NCI-H82 treated with DMSO at 0.1 percent for 48 hours (cell line): ENCODE measurements around the gene NRIP1.
A peak's percentile ranks its signal among the peaks of the same experiment; 100 is the strongest.

Experiments used
- DNase-seq: peaks from one replicate; lab custom pipeline; 2025; ENCODE audit not compliant: unreplicated experiment; lab: John Stamatoyannopoulos, UW

The NRIP1 gene, protein sequence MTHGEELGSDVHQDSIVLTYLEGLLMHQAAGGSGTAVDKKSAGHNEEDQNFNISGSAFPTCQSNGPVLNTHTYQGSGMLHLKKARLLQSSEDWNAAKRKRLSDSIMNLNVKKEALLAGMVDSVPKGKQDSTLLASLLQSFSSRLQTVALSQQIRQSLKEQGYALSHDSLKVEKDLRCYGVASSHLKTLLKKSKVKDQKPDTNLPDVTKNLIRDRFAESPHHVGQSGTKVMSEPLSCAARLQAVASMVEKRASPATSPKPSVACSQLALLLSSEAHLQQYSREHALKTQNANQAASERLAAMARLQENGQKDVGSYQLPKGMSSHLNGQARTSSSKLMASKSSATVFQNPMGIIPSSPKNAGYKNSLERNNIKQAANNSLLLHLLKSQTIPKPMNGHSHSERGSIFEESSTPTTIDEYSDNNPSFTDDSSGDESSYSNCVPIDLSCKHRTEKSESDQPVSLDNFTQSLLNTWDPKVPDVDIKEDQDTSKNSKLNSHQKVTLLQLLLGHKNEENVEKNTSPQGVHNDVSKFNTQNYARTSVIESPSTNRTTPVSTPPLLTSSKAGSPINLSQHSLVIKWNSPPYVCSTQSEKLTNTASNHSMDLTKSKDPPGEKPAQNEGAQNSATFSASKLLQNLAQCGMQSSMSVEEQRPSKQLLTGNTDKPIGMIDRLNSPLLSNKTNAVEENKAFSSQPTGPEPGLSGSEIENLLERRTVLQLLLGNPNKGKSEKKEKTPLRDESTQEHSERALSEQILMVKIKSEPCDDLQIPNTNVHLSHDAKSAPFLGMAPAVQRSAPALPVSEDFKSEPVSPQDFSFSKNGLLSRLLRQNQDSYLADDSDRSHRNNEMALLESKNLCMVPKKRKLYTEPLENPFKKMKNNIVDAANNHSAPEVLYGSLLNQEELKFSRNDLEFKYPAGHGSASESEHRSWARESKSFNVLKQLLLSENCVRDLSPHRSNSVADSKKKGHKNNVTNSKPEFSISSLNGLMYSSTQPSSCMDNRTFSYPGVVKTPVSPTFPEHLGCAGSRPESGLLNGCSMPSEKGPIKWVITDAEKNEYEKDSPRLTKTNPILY (N-terminal part only)

DNA sequence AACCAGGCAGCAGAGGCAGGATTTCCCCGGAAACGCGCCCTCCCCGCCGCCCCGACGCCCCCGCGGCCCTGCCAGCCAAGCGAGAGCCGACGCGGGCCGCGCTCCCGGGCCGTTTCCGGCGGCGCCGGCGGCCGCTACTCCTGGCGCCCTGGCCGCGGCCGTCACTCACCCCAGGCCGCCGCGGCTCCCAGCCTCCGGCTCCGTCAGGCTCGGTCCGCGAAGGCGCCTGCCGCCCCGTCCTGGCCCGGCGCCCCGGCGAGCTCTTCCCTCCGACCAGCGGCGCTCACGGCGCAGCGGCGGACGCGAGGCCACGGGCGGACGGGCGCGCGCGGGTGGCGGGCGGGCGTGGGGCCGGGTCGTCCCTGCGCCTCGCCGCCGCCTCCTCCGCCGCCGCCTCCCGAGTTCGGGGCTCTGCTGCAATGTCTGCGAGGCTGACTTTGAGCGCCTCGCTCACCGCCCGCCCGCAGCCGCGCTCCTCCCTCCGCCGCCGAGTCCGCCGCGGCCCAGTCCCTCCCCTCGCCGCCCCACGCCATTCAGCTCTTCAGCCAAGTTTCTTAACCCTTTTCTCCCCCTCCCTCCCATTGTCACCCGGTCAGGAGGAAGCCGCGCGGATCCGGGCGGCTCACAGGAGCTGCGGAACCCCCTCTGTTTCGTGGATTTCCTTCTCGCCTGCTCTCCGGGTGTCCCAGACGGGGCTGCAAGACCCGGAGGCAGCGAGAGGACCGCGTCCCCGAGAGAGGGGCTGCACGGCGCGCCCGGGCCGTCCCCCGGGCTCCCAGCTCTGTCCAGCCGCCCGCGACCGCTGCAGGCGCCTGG, at the start of gene NRIP1:
Gene NRIP1, minus strand, starts transcription at position 425 of the 816 bp plus-strand sequence. CDS start 96,808 bp downstream, outside the sequence.
- peak; percentile 56 for DNase-seq

DNA sequence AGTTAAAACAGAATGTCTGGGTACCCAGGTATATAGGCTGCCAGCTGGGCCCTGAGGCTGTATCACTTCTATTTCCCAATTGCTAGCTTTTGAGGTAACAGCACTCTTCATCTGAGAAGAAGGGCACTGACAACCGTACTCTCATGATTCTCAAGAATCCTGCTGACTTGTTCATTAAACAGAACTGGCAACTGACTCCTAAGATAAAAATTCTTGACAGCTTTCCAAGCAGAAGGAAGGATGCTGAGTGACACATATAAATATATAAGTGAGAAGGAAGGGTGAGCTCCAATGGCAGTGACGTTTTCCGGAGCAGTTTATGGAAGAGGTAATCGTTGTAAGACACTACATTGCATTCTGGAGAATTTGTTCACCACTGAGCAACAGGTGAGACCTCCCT, 48.1 kb upstream of the NRIP1 start:
- no peak for DNase-seq

DNA sequence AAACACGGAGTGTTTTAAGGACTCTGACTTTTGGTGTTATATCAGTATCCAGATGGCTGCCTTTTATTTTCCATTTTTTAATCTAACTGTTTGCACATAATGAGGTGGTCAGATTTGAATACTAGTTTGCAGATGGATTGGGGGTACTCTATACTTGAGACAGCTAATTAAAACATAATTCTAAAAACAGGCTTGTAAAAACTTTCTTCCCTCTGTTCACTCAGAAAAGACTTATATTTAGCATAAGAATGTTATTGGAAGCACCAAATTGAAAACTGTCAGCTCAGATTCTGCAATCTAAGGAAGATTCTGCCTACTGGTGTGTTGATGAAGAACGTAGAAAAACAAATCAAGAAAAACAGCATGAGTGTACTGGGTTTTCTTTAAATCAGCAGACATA, 44.0 kb upstream of the NRIP1 start:
- DNase-seq, result no peak

DNA sequence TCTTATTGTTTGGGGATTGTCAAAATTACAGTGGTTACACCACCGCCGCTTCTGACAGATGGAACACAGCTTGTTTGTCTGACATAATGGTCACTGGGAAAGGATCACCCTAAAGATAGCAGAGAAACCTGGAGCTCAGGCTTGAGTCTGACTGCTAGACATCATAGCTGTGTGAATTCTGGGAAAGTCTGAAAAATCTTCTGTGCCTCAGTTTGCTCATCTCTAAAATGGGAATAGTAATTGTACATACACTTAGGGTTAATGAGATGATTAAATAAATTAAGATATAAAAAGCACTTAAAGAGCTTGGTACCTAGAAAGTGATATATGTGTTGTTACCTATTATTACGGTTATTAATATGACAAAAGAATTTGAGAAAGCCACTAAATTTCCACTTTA, 39.7 kb upstream of the NRIP1 start:
- DNase-seq, result no peak

DNA sequence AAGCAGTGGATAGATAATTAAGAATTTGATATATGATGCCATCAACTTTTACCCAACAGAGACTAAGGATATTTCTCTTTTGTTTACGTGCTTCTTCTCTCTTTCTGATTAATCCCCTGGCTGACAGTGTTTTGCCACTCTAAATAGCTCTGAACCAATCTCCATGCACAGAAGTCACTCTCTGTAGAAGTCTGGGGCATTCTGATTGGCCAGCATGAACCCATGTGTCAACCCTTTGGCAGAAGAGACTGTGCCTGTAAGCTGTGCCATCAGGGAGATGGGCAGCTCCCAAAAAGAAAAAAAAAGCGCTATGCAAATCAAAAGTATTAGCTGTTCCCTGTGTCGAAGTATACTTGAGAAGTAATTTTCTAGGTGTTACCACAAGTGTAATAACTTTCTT, 34.1 kb upstream of the NRIP1 start:
- DNase-seq, result no peak

DNA sequence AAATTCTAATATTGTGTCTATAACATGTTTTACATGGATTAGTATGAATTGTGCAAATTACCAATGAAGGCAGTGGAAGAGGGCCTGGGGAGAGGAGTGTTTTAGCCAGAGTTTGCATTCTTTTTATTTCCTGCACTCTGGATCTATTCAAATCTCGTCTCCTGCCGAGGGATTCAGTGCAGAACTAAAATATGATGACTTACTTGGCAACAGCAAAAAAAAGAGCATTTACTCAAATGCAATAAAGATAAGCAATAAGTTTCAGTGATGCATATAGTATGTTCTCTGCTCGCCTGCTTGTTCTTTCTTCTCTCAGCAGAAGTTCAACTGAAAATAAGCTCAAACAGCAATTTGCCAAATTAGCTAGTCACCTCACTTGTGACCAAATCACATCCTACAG, 33.4 kb upstream of the NRIP1 start:
- no peak for DNase-seq

DNA sequence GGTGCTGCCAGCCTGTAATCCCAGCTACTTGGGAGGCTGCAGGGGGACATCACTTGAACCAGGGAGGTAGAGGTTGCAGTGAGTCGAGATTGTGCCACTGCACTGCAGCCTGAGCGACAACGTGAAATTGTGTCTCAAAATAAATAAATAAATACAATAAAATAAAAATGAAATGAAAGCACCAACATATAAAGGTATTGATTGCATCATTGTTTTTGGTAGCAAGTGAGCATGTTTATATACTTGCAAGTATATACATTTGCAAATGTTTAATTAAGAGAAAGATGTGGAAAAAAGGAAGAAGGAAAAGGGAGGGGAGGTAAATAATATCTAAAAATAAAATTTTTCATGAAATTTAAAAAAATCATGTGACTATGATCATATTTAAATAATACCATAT, 32.8 kb upstream of the NRIP1 start:
- DNase-seq, result no peak

DNA sequence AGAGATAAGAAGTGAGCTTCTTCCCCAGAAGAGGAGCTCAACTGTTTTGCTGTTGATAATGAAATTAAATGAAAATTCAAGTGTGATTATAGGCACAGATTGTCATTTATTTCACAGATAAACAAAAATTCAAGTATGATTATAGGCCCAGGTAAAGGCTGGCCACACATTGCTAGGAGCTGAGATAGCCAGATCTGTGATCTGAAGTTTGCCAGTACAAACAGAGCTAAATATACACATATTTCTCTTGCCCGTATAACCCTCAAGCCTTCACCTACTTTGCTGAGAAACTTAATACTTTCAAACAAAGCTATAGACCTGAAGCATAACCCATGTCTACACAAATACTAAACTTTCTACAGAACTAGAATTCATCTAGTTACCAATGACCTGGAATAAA, 31.3 kb upstream of the NRIP1 start:
- DNase-seq, result no peak

DNA sequence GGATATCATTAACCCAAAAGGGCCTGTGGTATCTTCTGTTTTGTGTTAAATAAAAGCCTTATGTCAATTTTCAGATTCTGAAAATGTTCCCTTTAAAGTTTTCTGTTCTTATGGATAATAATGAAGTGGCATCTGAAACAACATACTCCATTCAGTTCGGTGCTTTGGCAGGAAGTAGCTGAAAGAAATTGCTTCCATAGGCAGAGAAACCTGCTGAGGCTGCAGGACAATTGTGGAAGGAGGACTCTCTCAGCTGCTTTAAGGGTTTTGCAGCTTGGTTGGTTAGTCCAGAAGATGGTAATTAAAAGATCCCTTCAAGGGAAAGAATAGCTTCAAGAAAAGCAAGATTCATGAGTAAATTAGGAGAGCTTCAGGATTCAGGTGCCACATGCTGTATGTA, 30.5 kb upstream of the NRIP1 start:
- DNase-seq, result no peak

DNA sequence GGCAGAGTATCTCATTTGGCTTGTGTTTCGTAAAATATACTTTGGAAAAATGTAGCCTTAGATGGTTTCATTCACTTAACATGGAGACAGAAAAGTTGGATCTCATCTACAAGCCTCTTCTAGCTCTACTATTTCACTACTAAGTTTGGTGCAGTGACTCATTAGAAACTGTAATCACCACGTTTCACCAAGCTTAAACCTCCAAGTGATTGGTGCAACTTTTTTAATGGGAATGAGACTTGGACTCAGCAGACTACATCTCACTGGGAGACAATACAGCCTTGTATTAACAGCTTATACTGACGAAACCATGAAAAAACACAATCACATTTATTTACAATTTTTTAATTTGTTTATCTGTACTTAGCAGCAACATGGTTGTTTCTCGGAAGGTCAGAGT, 29.9 kb upstream of the NRIP1 start:
- no peak for DNase-seq

DNA sequence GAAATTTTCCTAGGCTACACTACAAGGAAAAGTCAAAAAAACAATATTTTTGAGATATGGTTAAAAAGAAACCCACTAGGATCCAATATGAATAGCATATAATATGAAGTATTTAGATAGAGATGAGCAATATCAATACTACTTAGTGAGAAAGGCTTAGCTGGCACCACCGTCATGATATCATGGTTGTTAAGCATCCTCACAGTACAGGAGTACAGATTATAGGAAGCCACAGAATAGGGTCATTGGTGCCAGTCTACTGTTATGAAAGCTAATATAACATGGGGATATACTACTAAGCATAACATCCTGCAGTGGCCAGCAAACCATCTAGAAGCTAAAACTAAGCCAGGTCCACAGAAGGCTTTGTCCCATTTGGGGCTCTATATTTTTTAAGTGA, 28.4 kb upstream of the NRIP1 start:
- DNase-seq, result no peak

DNA sequence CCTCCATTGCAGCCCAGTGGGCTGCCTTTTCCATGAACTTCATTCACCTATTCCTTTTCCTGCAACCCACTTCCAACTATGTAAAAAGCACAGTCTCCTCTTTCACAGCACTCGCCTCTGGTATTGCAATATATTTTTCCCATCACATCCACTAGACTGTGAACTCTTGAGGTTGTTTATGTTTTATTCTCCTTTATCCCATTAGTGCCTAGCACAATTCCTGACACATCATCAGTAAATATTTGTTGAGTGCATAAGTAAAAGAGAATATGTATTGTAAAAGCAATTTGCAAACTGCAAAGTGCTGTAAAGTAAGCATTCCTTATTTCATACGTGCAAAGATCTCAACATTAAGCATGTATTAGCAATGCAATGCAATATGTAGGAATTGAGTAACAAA, 27.9 kb upstream of the NRIP1 start:
- DNase-seq, result no peak

DNA sequence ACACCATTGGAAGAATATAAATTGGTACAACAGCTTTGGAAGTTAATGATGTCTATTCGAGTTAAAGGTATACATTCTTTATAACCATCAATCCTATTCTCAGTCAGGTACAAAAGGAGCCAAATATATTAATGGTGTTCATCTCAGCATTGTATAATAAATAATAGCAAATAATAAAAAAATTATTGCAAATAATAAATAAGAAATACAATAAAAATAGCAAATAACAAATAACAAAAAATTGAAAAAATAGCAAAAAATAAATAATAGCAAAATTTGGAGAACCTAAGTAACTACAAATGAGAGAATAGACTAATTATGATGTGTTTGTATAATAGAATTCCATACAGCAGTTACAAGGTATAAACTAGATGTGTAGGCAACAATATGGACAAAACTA, 25.6 kb upstream of the NRIP1 start:
- no peak for DNase-seq

DNA sequence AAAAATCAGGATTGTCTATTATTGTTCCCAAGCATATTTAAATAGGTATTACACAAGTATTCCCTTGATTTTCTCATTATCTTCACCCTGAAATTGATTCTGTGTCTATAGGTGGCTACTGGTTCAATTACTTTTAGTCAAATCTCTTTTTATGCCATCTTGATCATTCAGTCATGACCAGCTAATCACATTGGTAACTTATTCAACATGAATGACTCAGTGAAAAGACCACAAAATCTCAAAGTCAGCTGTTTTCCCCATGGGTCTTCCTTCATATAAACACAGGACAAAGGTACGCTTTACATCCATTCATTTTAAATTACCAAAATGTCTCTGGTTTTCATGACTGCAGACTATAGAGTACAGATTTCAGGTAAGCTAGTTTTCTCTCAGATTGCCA, 23.7 kb upstream of the NRIP1 start:
- no peak for DNase-seq

DNA sequence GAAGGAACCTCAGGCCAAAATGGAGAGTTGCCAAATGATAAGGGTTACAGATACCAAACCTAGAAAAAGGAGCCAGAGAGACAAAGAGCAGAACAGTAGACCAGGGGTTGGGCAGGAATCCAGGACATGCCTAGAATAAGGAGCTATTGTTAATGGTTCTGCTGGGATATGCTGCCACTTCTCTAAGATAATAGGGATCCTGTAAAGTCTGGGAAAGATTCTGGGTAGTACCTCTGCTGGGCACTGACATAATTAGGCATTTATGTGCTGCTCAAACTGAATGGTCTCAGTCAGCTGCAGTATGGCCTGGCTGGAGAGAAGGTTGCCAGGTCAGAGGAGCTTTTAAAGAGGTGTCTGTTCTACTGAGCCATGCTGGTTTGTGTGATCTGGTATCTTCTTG, 19.9 kb upstream of the NRIP1 start:
- DNase-seq, result no peak

DNA sequence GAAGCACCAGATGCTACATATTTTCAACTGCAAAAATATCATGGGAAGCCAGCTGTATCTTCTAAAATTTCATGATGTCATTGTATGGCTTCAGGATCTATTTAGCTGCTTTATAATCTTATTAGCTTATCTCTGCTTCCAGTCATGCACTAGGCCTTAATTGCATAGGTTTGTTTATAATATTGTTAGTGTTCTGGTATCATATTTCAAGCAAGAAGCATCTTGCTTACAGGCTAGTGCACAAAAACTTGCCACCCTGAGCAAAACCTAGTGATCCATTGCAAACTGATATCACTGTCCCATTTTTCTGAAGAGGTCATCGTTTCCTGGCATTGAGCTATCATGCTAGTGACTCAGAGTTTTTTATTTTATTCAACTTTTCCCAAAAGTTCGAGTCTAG, 15.7 kb upstream of the NRIP1 start:
- DNase-seq, result peak; percentile 77

DNA sequence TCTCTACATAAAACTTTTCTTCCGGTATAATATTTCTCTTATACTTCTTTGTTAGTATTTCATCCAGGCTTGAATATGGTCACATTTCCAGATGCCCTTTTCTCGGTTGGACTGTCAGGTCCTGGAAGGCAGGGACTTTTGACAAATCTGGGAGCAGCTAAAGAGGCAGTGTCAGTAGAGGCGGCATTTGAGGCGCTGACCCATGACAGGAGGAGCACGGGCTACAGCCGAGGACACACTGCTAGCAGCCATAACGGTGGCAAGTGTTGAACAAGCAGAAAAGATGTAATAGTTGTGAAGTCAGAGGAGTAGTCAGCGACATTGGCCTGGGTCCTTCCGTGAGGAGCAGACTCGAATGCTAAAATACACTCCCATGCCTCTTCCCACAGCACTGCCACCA, 14.5 kb upstream of the NRIP1 start:
- no peak for DNase-seq

DNA sequence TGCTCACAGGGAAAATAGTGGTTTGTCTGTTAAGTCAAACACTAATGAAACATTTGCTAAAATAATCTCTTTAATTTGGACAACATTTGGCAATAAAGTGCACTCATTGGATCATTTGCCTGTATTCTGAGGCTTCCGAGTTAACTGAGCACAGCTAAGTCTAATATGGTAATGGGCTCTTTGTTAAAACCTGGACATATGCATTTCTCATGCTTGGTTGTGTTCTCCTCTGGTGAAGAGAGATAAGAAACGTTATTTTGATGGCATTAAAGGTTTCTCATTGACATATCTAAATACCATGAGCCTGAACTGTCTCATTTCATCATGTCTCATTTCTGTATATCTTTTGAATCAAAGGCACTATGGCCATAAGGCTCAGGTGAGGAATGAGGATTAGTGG, 13.4 kb upstream of the NRIP1 start:
- DNase-seq, result no peak

DNA sequence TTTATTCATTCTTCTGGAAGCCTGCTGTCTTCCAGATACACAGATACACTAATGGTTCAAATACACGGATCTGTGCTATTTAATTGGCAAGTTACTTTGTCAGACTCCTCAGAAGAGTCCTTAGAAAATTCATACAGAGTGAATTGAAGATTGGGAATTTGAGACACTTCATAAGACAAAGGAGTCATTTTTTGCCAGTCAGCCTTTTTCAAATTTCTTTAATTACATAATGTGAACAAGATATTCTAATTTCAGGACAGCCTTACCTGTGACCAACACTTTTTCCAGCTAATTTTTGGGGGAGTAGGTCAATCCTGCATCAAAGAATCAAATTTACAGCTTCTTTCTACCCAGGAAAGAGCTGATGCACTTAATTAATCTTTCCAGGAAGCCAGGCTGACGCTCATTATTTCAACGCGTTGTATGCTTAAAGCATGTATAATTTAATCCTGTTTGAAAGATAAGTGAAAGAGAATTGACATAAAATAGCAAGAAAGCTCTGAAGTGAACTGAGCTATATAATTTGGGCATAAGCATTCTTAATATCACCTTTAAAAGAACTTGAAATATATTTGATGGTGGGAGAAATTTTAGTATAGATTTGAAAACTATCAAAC, 12.8 kb upstream of the NRIP1 start:
- DNase-seq, result no peak

DNA sequence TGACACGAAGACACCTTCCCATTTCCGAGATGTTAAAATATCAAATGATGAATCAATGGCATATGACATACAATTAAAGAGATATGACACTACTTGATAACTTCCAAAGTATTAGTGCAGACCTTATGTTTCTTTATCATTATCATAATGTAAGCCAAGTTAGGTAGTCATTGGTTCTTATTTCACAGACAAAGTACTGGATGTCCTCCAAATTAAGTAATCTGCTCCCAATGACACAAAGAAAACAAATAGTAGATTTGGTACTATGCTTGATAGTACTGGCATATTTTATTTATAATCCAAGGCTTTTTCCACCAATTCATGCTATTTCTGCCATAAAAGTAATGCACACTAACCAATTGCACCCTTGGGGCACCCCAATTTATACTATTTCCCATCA, 11.9 kb upstream of the NRIP1 start:
- no peak for DNase-seq

DNA sequence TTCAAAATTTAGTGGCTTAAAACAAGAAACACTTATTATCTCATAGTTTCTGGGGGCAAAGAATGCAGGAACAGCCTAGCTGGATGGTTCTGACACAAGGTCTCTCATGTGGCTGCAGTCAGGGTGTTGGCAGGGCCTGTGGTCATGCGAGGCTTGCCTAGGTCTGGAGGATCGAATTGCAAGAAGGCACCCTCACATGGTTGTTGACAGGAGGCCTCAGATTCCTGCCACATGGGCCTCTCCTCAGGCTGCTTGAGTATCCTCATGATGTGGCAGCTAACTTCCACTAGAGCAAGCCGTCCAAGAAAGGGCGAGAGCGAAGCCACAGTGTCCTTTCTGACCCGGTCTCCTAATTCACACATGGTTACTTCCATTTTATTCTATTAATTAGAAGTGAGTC, 6.2 kb upstream of the NRIP1 start:
- no peak for DNase-seq
